Spleen (tissue), 7 donors: ENCODE results near the gene OR6N2.

ENCODE experiments used
- CTCF ChIP-seq, 11 experiments: fragments of 200-600 bp in 7 of 11; fragments of 450-650 bp in 4 of 11; sonication (generic) in 4 of 11; IDR thresholded peaks in 8 of 11; conservative IDR thresholded peaks in 3 of 11; 1 replicate in 7 of 11; 2 replicates in 4 of 11; pipeline versions ENCODE4 v1.4.0 to v1.8.0; 2016 to 2021; ENCODE audit warnings: antibody characterized with exemption in 11 of 11, inconsistent platforms in 4 of 11, mild to moderate bottlenecking in 1 of 11
- POLR2A ChIP-seq, 3 donors: fragments of 450-650 bp; IDR thresholded peaks; one replicate each; pipeline ENCODE4 v1.5.1; 2017; ENCODE audit warnings: antibody characterized with exemption in 3 of 3, mild to moderate bottlenecking in 1 of 3
- donor health status: DM: no; HTN: no; CAD: no; lungs with moderate emphysema.
- donor health status: DM: no; HTN: no; CAD: no.
- donor health status: DM: no; HTN: no; CAD: no.

DNA sequence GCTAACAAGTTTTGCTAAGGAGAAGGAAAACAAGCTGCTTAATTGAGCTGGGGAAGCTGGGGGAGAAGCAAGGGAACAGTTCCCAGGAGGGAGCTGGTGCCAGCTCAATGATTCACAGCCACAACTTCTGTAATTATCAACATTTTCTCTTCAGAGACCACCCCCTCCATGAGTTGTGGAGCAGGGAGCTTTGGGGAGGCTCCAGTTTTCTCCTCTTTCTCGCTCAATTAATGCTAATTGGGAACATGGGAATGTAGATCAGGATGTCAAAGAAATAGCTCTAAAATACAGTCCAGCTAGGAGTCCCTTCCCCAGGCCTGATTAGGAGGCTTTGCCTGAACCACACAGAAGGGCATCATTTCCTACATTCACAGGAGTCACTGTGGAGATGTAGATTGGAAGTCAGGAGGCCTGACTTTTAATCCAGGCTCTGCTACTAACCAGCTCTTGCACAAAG is 38.0 kb upstream of the OR6N2 start:
- TF ChIP-seq CTCF (IDR thresholded peaks at IDR 0.05 in 8 of 11, conservative IDR thresholded peaks at IDR 0.05 in 3 of 11) (no peak), POLR2A (IDR thresholded peaks at IDR 0.05) (no peak)
